K562 (cell line): ENCODE data around the gene SLC35A1. TPM values are rescaled to one million over a fixed set of nuclear protein-coding genes. Genes with fewer than 3 reads are reported as not detected.

Source experiments
- ARID3B ChIP-seq: fragments of 250-450 bp; sonication (Bioruptor Pico); IDR thresholded peaks from 2 replicates; pipeline ENCODE4 v1.4.0; 2020; ENCODE audit warnings: borderline replicate concordance
- ATF1 ChIP-seq, 2 experiments: fragments of 450-650 bp in 1 of 2; IDR thresholded peaks; 2 replicates each; pipeline ENCODE4 v1.6.1; 2016; ENCODE audit warnings: missing compliant biosample characterization in 1 of 2, missing genetic modification characterization in 1 of 2
- ATF3 ChIP-seq, 2 experiments: fragments of 450-650 bp in 1 of 2; sonication (generic) in 1 of 2; formaldehyde crosslinking in 1 of 2; IDR thresholded peaks in 1 of 2; conservative IDR thresholded peaks in 1 of 2; 2 replicates each; pipeline versions ENCODE4 v1.6.1 to v1.8.1; 2016 to 2023; ENCODE audit warnings: mild to moderate bottlenecking in 2 of 2, moderate library complexity in 2 of 2, inconsistent platforms in 1 of 2, missing genetic modification reagents in 1 of 2
- ETV5 ChIP-seq: sonication (generic); formaldehyde crosslinking; IDR thresholded peaks from 2 replicates; pipeline ENCODE4 v1.4.0; 2020; ENCODE audit warnings: low read depth, mild to moderate bottlenecking, missing genetic modification reagents
- FOS ChIP-seq: IDR thresholded peaks from 3 replicates; pipeline ENCODE4 v1.6.1; 2011; ENCODE audit not compliant: insufficient read length; ENCODE audit errors: extremely low read depth
- HDAC2 ChIP-seq: fragments of 450-650 bp; IDR thresholded peaks from 2 replicates; pipeline ENCODE4 v1.6.1; 2016; ENCODE audit warnings: mild to moderate bottlenecking
- MBD2 ChIP-seq: sonication (generic); IDR thresholded peaks from 2 replicates; pipeline ENCODE4 v1.6.1; 2016; ENCODE audit warnings: low read depth, borderline replicate concordance
- MCM3 ChIP-seq: fragments of 450-650 bp; IDR thresholded peaks from 2 replicates; pipeline ENCODE4 v1.6.1; 2016
- MLLT1 ChIP-seq, 2 experiments: fragments of 450-650 bp; IDR thresholded peaks; 2 replicates each; pipeline ENCODE4 v1.6.1; 2016
- NRF1 ChIP-seq, 2 experiments: fragments of 450-650 bp; IDR thresholded peaks in 1 of 2; conservative IDR thresholded peaks in 1 of 2; 2 replicates each; pipeline ENCODE4 v1.6.1; 2014; ENCODE audit warnings: mild to moderate bottlenecking in 2 of 2
- POLR3A ChIP-seq: IDR thresholded peaks from 2 replicates; pipeline ENCODE4 v1.6.1; 2011; ENCODE audit warnings: borderline replicate concordance, mild to moderate bottlenecking, moderate library complexity; ENCODE audit not compliant: insufficient read length, insufficient read depth; ENCODE audit errors: extremely low read depth
- RAD21 ChIP-seq, 2 experiments: fragments of 250-450 bp in 1 of 2; fragments of 450-650 bp in 1 of 2; sonication (Bioruptor Pico) in 1 of 2; formaldehyde crosslinking in 1 of 2; IDR thresholded peaks in 1 of 2; conservative IDR thresholded peaks in 1 of 2; 2 replicates each; pipeline versions ENCODE4 v1.4.0 to v1.8.0; 2020 to 2022; ENCODE audit warnings: mild to moderate bottlenecking in 2 of 2, moderate library complexity in 1 of 2
- SRSF1 ChIP-seq: fragments of 200-400 bp; formaldehyde crosslinking; IDR thresholded peaks from 2 replicates; pipeline ENCODE4 v1.6.1; 2017; ENCODE audit warnings: mild to moderate bottlenecking, low read depth, low read length, moderate library complexity
- ZBTB5 ChIP-seq: fragments of 450-650 bp; IDR thresholded peaks from 2 replicates; pipeline ENCODE4 v1.6.1; 2017; ENCODE audit warnings: antibody characterized with exemption
- ZNF253 ChIP-seq: fragments of 250-450 bp; sonication (Bioruptor Pico); conservative IDR thresholded peaks from 2 replicates; pipeline ENCODE4 v1.6.1; 2021; ENCODE audit warnings: mild to moderate bottlenecking
- ZNF778 ChIP-seq: fragments of 450-650 bp; formaldehyde crosslinking; IDR thresholded peaks from 2 replicates; pipeline ENCODE4 v1.4.0; 2020; ENCODE audit warnings: mild to moderate bottlenecking, moderate library complexity
- ZNF830 ChIP-seq: fragments of 250-450 bp; sonication (Bioruptor Pico); IDR thresholded peaks from 2 replicates; pipeline ENCODE4 v1.5.0; 2021; ENCODE audit warnings: mild to moderate bottlenecking
- polyA plus RNA-seq, 8 experiments: library from polyadenylated mRNA; depleted of rRNA in 4 of 8; stranded (reverse) in 5 of 8; unstranded in 3 of 8; fragments of >200 nt; fragmentation: Nextera tagmentation in 2 of 8; fragmentation: Illumina TruSeq in 1 of 8; extraction: Ambion mirVana in 2 of 8; extraction: Trizol in 1 of 8; gene quantifications; 2 replicates each; pipeline versions ENCODE4 v1.2.1 to v1.2.3, GENCODE V29; 2011 to 2014; ENCODE audit warnings: inconsistent platforms in 1 of 8, missing spikeins in 1 of 8
- total RNA-seq, 7 experiments: library from RNA; depleted of rRNA in 6 of 7; stranded (reverse); fragments of >200 nt in 6 of 7; fragmentation: Illumina TruSeq in 2 of 7; extraction: Trizol in 2 of 7; gene quantifications; 2 replicates each; pipeline versions ENCODE4 v1.2.1 to v1.2.3, GENCODE V29; 2011 to 2021; ENCODE audit warnings: low replicate concordance in 1 of 7

SLC35A1 gene
- total and polyA plus RNA-seq, 9 of the 15 experiments (the other 6 are each of a cell fraction or from before 2014, with no cell fraction given): 7.5 to 37.1 (median 14.9) TPM

- no peak for TF ChIP-seq ATF1 (CRISPR knock-in tag; IDR thresholded peaks at IDR 0.05)
- peak; percentile 86 for TF ChIP-seq ATF1 (tag; IDR thresholded peaks at IDR 0.05)
- 0 out of 4 replicates have a peak, but pooled peaks of 1 of the 2 experiments have one; percentile 25 for TF ChIP-seq MLLT1 (IDR thresholded peaks at IDR 0.05)
- no peak for TF ChIP-seq ZNF253 (CRISPR knock-in tag)
- TF ChIP-seq NRF1 (conservative IDR thresholded peaks at IDR 0.05 in 1 of 2, IDR thresholded peaks at IDR 0.05 in 1 of 2): peak; percentile 83 to 84
- TF ChIP-seq FOS: no peak
- no peak; the same call in 1 of the 2 replicates for TF ChIP-seq HDAC2
- TF ChIP-seq MBD2: peak; percentile 67; the same call in 1 of the 2 replicates
- no peak for TF ChIP-seq POLR3A
- peak; percentile 53 for TF ChIP-seq ETV5 (CRISPR knock-in tag)
- TF ChIP-seq SRSF1: 0 out of 2 replicates have a peak, but pooled peaks have one; percentile 62
- TF ChIP-seq ZNF778 (CRISPR knock-in tag): no peak
- no peak for TF ChIP-seq ZBTB5
- no peak for TF ChIP-seq RAD21 (CRISPR knock-in tag; conservative IDR thresholded peaks at IDR 0.05 in 1 of 2, IDR thresholded peaks at IDR 0.05 in 1 of 2)
- no peak for TF ChIP-seq ARID3B (CRISPR knock-in tag)
- TF ChIP-seq ZNF830: no peak
- no peak for TF ChIP-seq ATF3 (IDR thresholded peaks at IDR 0.05)
- TF ChIP-seq ATF3 (CRISPR knock-in tag; conservative IDR thresholded peaks at IDR 0.05): no peak
- no peak for TF ChIP-seq MCM3
These were observed at the start of gene SLC35A1 (continued) for GRCh38 chr6:87472525-87473418.
